CD8-positive, alpha-beta memory T cell (primary cell): ENCODE results near the gene DNAJC10. TPM values are rescaled to one million over a fixed set of nuclear protein-coding genes. Genes with fewer than 3 reads are reported as not detected.
A peak's percentile ranks its signal among the peaks of the same experiment; 100 is the strongest.

Experiments used
- CTCF ChIA-PET: fragments of 350-600 bp; sonication (Branson Sonifier 250); formaldehyde crosslinking; loops from one replicate; lab custom pipeline; 2021; ENCODE audit warnings: antibody characterized with exemption; lab: Charles Lee
- POLR2A ChIA-PET: fragments of 350-600 bp; sonication (Branson Sonifier 250); formaldehyde crosslinking; loops from one replicate; lab custom pipeline; 2021; ENCODE audit warnings: antibody characterized with exemption; lab: Charles Lee
- DNase-seq, 5 donors: peaks; one replicate each; pipeline versions ENCODE4 v3.0.0 to v3.0.0-alpha.2; 2020 to 2022; ENCODE audit warnings: mixed read lengths in 1 of 5
- H3K27ac ChIP-seq: one replicate; pipeline ENCODE4 v1.7.0; 2013; ENCODE audit warnings: low read depth, mild to moderate bottlenecking, low read length, moderate library complexity
- H3K27me3 ChIP-seq: 2 replicates; pipeline ENCODE4 v1.7.0; 2013; ENCODE audit warnings: low read length, mild to moderate bottlenecking; ENCODE audit not compliant: insufficient read depth, poor library complexity, severe bottlenecking
- H3K36me3 ChIP-seq: 2 replicates; pipeline ENCODE4 v1.7.0; 2013; ENCODE audit warnings: mild to moderate bottlenecking, low read length, moderate library complexity; ENCODE audit not compliant: insufficient read depth
- H3K4me1 ChIP-seq: 2 replicates; pipeline ENCODE4 v1.7.0; 2013; ENCODE audit warnings: mild to moderate bottlenecking, low read length, moderate library complexity; ENCODE audit not compliant: insufficient read depth
- H3K4me3 ChIP-seq: 2 replicates; pipeline ENCODE4 v1.7.0; 2013; ENCODE audit warnings: mild to moderate bottlenecking, low read length
- H3K9me3 ChIP-seq: 2 replicates; pipeline ENCODE4 v1.7.0; 2013; ENCODE audit warnings: mild to moderate bottlenecking, low read length
- H3K27ac Mint-ChIP-seq, 8 donors: one replicate each; pipeline ENCODE4 v1.8.0; 2020 to 2021; ENCODE audit warnings: mixed read lengths in 8 of 8, mild to moderate bottlenecking in 6 of 8, inconsistent platforms in 3 of 8, moderate library complexity in 3 of 8
- H3K27me3 Mint-ChIP-seq, 2 donors: one replicate each; pipeline ENCODE4 v1.8.0; 2020 to 2021; ENCODE audit warnings: mixed read lengths in 2 of 2, mild to moderate bottlenecking in 1 of 2, moderate library complexity in 1 of 2
- H3K36me3 Mint-ChIP-seq, 3 donors: one replicate each; pipeline ENCODE4 v1.8.0; 2020 to 2021; ENCODE audit warnings: mixed read lengths in 3 of 3, inconsistent platforms in 1 of 3, mild to moderate bottlenecking in 1 of 3
- H3K4me1 Mint-ChIP-seq, 3 donors: one replicate each; pipeline ENCODE4 v1.8.0; 2020 to 2021; ENCODE audit warnings: mixed read lengths in 3 of 3, inconsistent platforms in 1 of 3, mild to moderate bottlenecking in 1 of 3
- H3K4me3 Mint-ChIP-seq, 7 donors: one replicate each; pipeline ENCODE4 v1.8.0; 2020 to 2021; ENCODE audit warnings: mixed read lengths in 7 of 7, mild to moderate bottlenecking in 6 of 7, moderate library complexity in 4 of 7, inconsistent platforms in 2 of 7
- H3K9me3 Mint-ChIP-seq, 5 donors: one replicate each; pipeline ENCODE4 v1.8.0; 2020 to 2022; ENCODE audit warnings: mixed read lengths in 5 of 5, mild to moderate bottlenecking in 3 of 5, moderate library complexity in 2 of 5, inconsistent platforms in 1 of 5
- polyA plus RNA-seq: library from polyadenylated mRNA; unstranded; fragments of 300-500 nt; fragmentation: Illumina TruSeq; gene quantifications from one replicate; pipeline ENCODE4 v1.2.3, GENCODE V29; 2021
- total RNA-seq, 2 experiments: library from RNA; stranded (reverse); gene quantifications; one replicate each; pipeline ENCODE4 v1.2.3, GENCODE V29; 2021

DNAJC10 gene, protein sequence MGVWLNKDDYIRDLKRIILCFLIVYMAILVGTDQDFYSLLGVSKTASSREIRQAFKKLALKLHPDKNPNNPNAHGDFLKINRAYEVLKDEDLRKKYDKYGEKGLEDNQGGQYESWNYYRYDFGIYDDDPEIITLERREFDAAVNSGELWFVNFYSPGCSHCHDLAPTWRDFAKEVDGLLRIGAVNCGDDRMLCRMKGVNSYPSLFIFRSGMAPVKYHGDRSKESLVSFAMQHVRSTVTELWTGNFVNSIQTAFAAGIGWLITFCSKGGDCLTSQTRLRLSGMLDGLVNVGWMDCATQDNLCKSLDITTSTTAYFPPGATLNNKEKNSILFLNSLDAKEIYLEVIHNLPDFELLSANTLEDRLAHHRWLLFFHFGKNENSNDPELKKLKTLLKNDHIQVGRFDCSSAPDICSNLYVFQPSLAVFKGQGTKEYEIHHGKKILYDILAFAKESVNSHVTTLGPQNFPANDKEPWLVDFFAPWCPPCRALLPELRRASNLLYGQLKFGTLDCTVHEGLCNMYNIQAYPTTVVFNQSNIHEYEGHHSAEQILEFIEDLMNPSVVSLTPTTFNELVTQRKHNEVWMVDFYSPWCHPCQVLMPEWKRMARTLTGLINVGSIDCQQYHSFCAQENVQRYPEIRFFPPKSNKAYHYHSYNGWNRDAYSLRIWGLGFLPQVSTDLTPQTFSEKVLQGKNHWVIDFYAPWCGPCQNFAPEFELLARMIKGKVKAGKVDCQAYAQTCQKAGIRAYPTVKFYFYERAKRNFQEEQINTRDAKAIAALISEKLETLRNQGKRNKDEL
- total RNA-seq (10 to 100 TPM; 76.0 to 78.4 TPM), polyA plus RNA-seq (53.2 TPM)

DNA sequence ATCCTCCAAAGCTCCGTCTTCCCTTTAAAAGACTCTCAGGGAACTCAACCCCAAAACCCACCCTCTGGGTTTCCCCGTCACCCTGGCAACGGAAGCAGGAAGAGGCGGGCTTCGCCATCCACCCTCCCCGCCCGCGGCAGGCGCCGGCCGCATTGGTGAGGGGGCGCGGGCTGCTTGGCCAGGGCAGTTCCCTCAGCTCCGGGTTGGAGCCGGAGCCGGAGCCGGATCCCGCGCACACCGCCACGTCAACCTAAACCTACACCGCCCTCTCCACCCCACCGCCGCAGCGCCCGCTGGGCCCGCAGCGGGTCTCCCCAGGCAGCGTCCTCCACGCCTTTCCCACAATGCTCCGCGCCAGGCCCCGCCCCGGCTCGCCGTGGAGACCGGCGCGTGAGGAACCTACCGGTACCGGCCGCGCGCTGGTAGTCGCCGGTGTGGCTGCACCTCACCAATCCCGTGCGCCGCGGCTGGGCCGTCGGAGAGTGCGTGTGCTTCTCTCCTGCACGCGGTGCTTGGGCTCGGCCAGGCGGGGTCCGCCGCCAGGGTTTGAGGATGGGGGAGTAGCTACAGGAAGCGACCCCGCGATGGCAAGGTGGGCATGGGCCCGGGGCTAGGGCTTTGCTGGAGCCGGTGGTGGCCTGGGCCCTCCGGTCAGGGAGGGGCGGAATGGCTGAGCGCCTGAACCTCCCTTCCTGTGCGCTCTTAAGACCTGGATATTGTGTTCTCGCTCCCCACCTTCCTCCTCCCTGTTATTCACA lies at the start of gene DNAJC10:
DNAJC10 (plus strand) TSS at position 366 of the 758 bp plus-strand sequence. CDS start 1,830 bp downstream, outside the sequence.
- H3K36me3 ChIP-seq: no peaks in the 10 kb centered on the region
- H3K4me1 ChIP-seq: peaks cover 15% of the 10 kb centered on the region
- H3K4me3 ChIP-seq: peak within 1 kb of the TSS; percentile 92
- no peaks in the 10 kb centered on the region for H3K27me3 ChIP-seq
- peak within 1 kb of the TSS; percentile 64 for H3K27ac ChIP-seq
- CTCF ChIA-PET: interaction anchor here (0.9 kb wide), 1 partner anchor 50 kb away, joined by 3 read pairs; no protein-coding TSS in a partner anchor
- DNase-seq: peak; percentile 73 to 91 (median 86)
- Mint-ChIP-seq H3K4me3 (no peak within 1 kb of the TSS), H3K4me1 (peaks cover 0 to 3% (median 1%) of the 10 kb centered on the region in 3 donors), H3K9me3 (no peaks in the 10 kb centered on the region), H3K27me3 (peaks cover 0 to 14% of the 10 kb centered on the region in 2 donors), H3K27ac (no peak within 1 kb of the TSS), H3K36me3 (peaks cover 0 to 6% (median 0%) of the 10 kb centered on the region in 3 donors)
- POLR2A ChIA-PET: no interaction called here
- no peaks in the 10 kb centered on the region for H3K9me3 ChIP-seq

- Mint-ChIP-seq H3K27ac (no peak overlapping the region), H3K9me3 (no peaks in the 10 kb centered on the region), H3K27me3 (no peaks in the 10 kb centered on the region), H3K4me3 (no peak overlapping the region), H3K36me3 (no peaks in the 10 kb centered on the region), H3K4me1 (no peaks in the 10 kb centered on the region)
- Histone ChIP-seq H3K9me3 (no peaks in the 10 kb centered on the region), H3K27ac (no peak overlapping the region), H3K27me3 (no peaks in the 10 kb centered on the region), H3K36me3 (no peaks in the 10 kb centered on the region), H3K4me3 (no peak overlapping the region), H3K4me1 (no peaks in the 10 kb centered on the region)
- peak in 2 of 5 donors; percentile 14 to 19 for DNase-seq
- CTCF ChIA-PET: interaction anchor here (0.7 to 2.2 kb wide), 9 partner anchors 11 to 427 kb away, joined by 3 to 14 read pairs (median 4); no protein-coding TSS in a partner anchor
- POLR2A ChIA-PET: no interaction called here
Observed at GRCh38 chr2:182666674-182667314, 49.3 kb upstream of the DNAJC10 start.

DNA sequence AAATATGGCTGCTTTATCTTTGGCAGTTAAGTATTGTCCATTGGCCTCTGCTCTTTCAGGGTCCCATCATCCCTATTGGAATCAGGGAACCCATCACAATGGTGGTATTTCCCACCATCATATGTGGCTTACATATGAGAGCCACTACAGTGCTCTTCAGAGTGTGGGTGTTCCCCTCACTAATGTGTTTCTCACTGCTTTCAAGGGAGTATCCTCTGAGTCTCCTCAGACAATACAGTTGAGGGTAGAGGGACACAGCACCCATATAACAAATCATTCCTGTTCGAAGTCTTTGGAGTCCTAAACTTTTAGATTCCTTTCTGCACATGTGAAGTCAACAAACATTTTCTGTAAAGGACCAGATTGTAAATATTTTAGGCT lies 48.8 kb upstream of the DNAJC10 start:
- Mint-ChIP-seq H3K27me3 (no peaks in the 10 kb centered on the region), H3K9me3 (no peaks in the 10 kb centered on the region), H3K4me3 (no peak overlapping the region)

DNA sequence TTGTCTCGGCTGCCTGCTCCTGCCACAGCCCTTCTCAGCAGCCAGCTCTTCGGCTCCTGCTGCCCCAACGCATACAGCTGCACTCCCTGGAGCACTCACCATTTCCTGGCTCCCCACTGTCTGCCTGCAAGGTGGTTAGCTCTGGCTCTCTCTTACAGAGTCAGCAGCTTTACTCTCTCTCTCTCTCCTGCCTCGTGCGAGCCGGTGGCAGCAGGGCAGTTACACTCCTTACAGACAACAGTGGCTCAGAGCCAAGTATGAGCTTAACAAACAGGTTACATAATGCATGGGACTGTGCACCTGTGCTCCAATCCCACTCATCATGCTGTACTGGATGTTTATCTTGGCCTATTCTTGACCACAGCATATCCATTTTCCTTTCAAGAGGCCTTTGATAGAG lies 47.4 kb upstream of the DNAJC10 start:
- no peak overlapping the region for H3K4me3 ChIP-seq
- H3K27ac Mint-ChIP-seq: no peak overlapping the region
- H3K4me3 Mint-ChIP-seq: no peak overlapping the region
- CTCF ChIA-PET: no interaction called here
- H3K27ac ChIP-seq: no peak overlapping the region
- no peak for DNase-seq
- no peaks in the 10 kb centered on the region for H3K27me3 ChIP-seq
- no peaks in the 10 kb centered on the region for H3K9me3 Mint-ChIP-seq
- H3K27me3 Mint-ChIP-seq: peaks cover 0 to 4% of the 10 kb centered on the region in 2 donors
- no peaks in the 10 kb centered on the region for H3K4me1 ChIP-seq
- POLR2A ChIA-PET: no interaction called here
- no peaks in the 10 kb centered on the region for H3K9me3 ChIP-seq
- no peaks in the 10 kb centered on the region for H3K36me3 ChIP-seq
- no peaks in the 10 kb centered on the region for H3K36me3 Mint-ChIP-seq
- H3K4me1 Mint-ChIP-seq: no peaks in the 10 kb centered on the region

More for the DNA sequence above, 48.8 kb upstream of the DNAJC10 start:
- H3K27ac ChIP-seq: no peak overlapping the region
- H3K4me3 ChIP-seq: no peak overlapping the region
- no peaks in the 10 kb centered on the region for H3K36me3 ChIP-seq
- ChIA-PET CTCF (interaction anchor here (1.1 to 2.2 kb wide), 8 partner anchors 12 to 317 kb away, joined by 3 to 14 read pairs (median 4); no protein-coding TSS in a partner anchor), POLR2A (no interaction called here)
- H3K9me3 ChIP-seq: no peaks in the 10 kb centered on the region
- H3K4me1 ChIP-seq: no peaks in the 10 kb centered on the region
- H3K27me3 ChIP-seq: no peaks in the 10 kb centered on the region
- Mint-ChIP-seq H3K36me3 (no peaks in the 10 kb centered on the region), H3K4me1 (no peaks in the 10 kb centered on the region), H3K27ac (no peak overlapping the region)
- DNase-seq: no peak

- H3K4me1 Mint-ChIP-seq: no peaks in the 10 kb centered on the region
- Histone ChIP-seq H3K4me3 (no peak overlapping the region), H3K9me3 (no peaks in the 10 kb centered on the region), H3K36me3 (no peaks in the 10 kb centered on the region), H3K27me3 (no peaks in the 10 kb centered on the region), H3K27ac (no peak overlapping the region), H3K4me1 (no peaks in the 10 kb centered on the region)
- peaks cover 6 to 32% of the 10 kb centered on the region in 2 donors for H3K27me3 Mint-ChIP-seq
- ChIA-PET CTCF (no interaction called here), POLR2A (no interaction called here)
- peaks cover 0 to 7% (median 3%) of the 10 kb centered on the region in 5 donors for H3K9me3 Mint-ChIP-seq
- DNase-seq: no peak
- no peak overlapping the region for H3K27ac Mint-ChIP-seq
- no peaks in the 10 kb centered on the region for H3K36me3 Mint-ChIP-seq
- no peak overlapping the region for H3K4me3 Mint-ChIP-seq
Observed at GRCh38 chr2:182672466-182673165, 43.4 kb upstream of the DNAJC10 start.

GRCh38 chr2:182680837-182681236 lies 35.2 kb upstream of the DNAJC10 start:
- no peak overlapping the region for H3K27ac Mint-ChIP-seq
- Histone ChIP-seq H3K4me1 (no peaks in the 10 kb centered on the region), H3K4me3 (no peak overlapping the region), H3K27ac (no peak overlapping the region), H3K9me3 (no peaks in the 10 kb centered on the region), H3K36me3 (no peaks in the 10 kb centered on the region), H3K27me3 (no peaks in the 10 kb centered on the region)
- ChIA-PET CTCF (no interaction called here), POLR2A (no interaction called here)
- peaks cover 0 to 3% (median 0%) of the 10 kb centered on the region in 5 donors for H3K9me3 Mint-ChIP-seq
- no peak overlapping the region for H3K4me3 Mint-ChIP-seq
- peaks cover 9 to 41% of the 10 kb centered on the region in 2 donors for H3K27me3 Mint-ChIP-seq
- DNase-seq: no peak
- no peaks in the 10 kb centered on the region for H3K36me3 Mint-ChIP-seq
- no peaks in the 10 kb centered on the region for H3K4me1 Mint-ChIP-seq

GRCh38 chr2:182682210-182682609 lies 33.8 kb upstream of the DNAJC10 start:
- no peak overlapping the region for H3K27ac ChIP-seq
- H3K27ac Mint-ChIP-seq: no peak overlapping the region
- no peak overlapping the region for H3K4me3 ChIP-seq
- DNase-seq: no peak
- ChIA-PET POLR2A (no interaction called here), CTCF (no interaction called here)
- no peaks in the 10 kb centered on the region for H3K36me3 Mint-ChIP-seq
- H3K4me1 Mint-ChIP-seq: no peaks in the 10 kb centered on the region
- H3K9me3 ChIP-seq: no peaks in the 10 kb centered on the region
- no peak overlapping the region for H3K4me3 Mint-ChIP-seq
- no peaks in the 10 kb centered on the region for H3K9me3 Mint-ChIP-seq
- H3K27me3 ChIP-seq: no peaks in the 10 kb centered on the region
- no peaks in the 10 kb centered on the region for H3K36me3 ChIP-seq
- H3K27me3 Mint-ChIP-seq: peaks cover 7 to 33% of the 10 kb centered on the region in 2 donors
- no peaks in the 10 kb centered on the region for H3K4me1 ChIP-seq
